ENCODE results near the gene VSIG2.

The VSIG2 gene

GRCh38 chr11:124763156-124763947 is 11.3 kb upstream of the VSIG2 start:
- peak; percentile 75 for DNase-seq (ENCODE audit: low read depth)
- TF ChIP-seq CTCF (IDR thresholded peaks at IDR 0.05; ENCODE audit: low read length, missing control alignments): peak; percentile 73
- peak overlapping the region; percentile 51 for H3K4me3 ChIP-seq (replicated peaks; ENCODE audit: low read depth, low read length)

GRCh38 chr11:124762624-124763155 is 10.6 kb upstream of the VSIG2 start:
- DNase-seq (ENCODE audit: low read depth): no peak
- peak overlapping the region; percentile 51 for H3K4me3 ChIP-seq (replicated peaks; ENCODE audit: low read depth, low read length)
- no peak for TF ChIP-seq CTCF (IDR thresholded peaks at IDR 0.05; ENCODE audit: low read length, missing control alignments)

- TF ChIP-seq CTCF (IDR thresholded peaks at IDR 0.05; ENCODE audit: low read length, missing control alignments): no peak
- H3K4me3 ChIP-seq (replicated peaks; ENCODE audit: low read depth, low read length): peak within 1 kb of the TSS; percentile 51
- no peak for DNase-seq (ENCODE audit: low read depth)
These were observed 10.1 kb upstream of the VSIG2 start, which contains the start of gene ESAM for GRCh38 chr11:124762105-124762623. Gene ESAM, minus strand, starts transcription at chr11:124762290. Its CDS starts 136 bp downstream, at chr11:124762154.

- TF ChIP-seq CTCF (IDR thresholded peaks at IDR 0.05; ENCODE audit: low read length, missing control alignments): no peak
- H3K4me3 ChIP-seq (replicated peaks; ENCODE audit: low read depth, low read length): peak overlapping the region; percentile 14
- DNase-seq (ENCODE audit: low read depth): no peak
These were observed 9.4 kb upstream of the VSIG2 start for GRCh38 chr11:124761301-124762104.

- TF ChIP-seq CTCF (IDR thresholded peaks at IDR 0.05; ENCODE audit: low read length, missing control alignments): no peak
- no peak overlapping the region for H3K4me3 ChIP-seq (replicated peaks; ENCODE audit: low read depth, low read length)
- DNase-seq (ENCODE audit: low read depth): no peak
These were observed 8.8 kb upstream of the VSIG2 start for GRCh38 chr11:124760806-124761205.

GRCh38 chr11:124760205-124760652 is 8.2 kb upstream of the VSIG2 start:
- no peak for TF ChIP-seq CTCF (IDR thresholded peaks at IDR 0.05; ENCODE audit: low read length, missing control alignments)
- no peak overlapping the region for H3K4me3 ChIP-seq (replicated peaks; ENCODE audit: low read depth, low read length)
- DNase-seq (ENCODE audit: low read depth): no peak

Measured in fibroblast of pulmonary artery (primary cell).